Measurements from ENCODE around the gene TPM4.

GRCh38 chr19:16041299-16041990, 34.9 kb upstream of the TPM4 start:
- TF ChIP-seq, protein P1, sequence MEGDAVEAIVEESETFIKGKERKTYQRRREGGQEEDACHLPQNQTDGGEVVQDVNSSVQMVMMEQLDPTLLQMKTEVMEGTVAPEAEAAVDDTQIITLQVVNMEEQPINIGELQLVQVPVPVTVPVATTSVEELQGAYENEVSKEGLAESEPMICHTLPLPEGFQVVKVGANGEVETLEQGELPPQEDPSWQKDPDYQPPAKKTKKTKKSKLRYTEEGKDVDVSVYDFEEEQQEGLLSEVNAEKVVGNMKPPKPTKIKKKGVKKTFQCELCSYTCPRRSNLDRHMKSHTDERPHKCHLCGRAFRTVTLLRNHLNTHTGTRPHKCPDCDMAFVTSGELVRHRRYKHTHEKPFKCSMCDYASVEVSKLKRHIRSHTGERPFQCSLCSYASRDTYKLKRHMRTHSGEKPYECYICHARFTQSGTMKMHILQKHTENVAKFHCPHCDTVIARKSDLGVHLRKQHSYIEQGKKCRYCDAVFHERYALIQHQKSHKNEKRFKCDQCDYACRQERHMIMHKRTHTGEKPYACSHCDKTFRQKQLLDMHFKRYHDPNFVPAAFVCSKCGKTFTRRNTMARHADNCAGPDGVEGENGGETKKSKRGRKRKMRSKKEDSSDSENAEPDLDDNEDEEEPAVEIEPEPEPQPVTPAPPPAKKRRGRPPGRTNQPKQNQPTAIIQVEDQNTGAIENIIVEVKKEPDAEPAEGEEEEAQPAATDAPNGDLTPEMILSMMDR (IDR thresholded peaks at IDR 0.05; ENCODE audit: low read length) = peak; percentile 94
- no peak for TF ChIP-seq EZH2 (IDR thresholded peaks at IDR 0.05; ENCODE audit: borderline replicate concordance, low read length)

Data from OCI-LY1 (cell line).